Measurements from ENCODE around the gene WNT1.

GRCh38 chr12:48936379-48936979, 41.6 kb upstream of the WNT1 start:
- TF ChIP-seq CREB1 (IDR thresholded peaks at IDR 0.05; ENCODE audit: low read depth), result no peak
- no peak for TF ChIP-seq EP300 (IDR thresholded peaks at IDR 0.05; ENCODE audit: borderline replicate concordance)
- no peak for TF ChIP-seq FOXM1 (IDR thresholded peaks at IDR 0.05; ENCODE audit: borderline replicate concordance, low read depth)
- TF ChIP-seq EGR1 (IDR thresholded peaks at IDR 0.05), result no peak
- TF ChIP-seq YY1 (IDR thresholded peaks at IDR 0.05; ENCODE audit: low read depth), result no peak
- no peak for TF ChIP-seq NFIC (IDR thresholded peaks at IDR 0.05)
- TF ChIP-seq CEBPB (IDR thresholded peaks at IDR 0.05), result no peak
- TF ChIP-seq TAF1 (IDR thresholded peaks at IDR 0.05; ENCODE audit: low read depth), result no peak
- no peak for TF ChIP-seq TCF12 (IDR thresholded peaks at IDR 0.05; ENCODE audit: low read depth)
- TF ChIP-seq, protein P1, sequence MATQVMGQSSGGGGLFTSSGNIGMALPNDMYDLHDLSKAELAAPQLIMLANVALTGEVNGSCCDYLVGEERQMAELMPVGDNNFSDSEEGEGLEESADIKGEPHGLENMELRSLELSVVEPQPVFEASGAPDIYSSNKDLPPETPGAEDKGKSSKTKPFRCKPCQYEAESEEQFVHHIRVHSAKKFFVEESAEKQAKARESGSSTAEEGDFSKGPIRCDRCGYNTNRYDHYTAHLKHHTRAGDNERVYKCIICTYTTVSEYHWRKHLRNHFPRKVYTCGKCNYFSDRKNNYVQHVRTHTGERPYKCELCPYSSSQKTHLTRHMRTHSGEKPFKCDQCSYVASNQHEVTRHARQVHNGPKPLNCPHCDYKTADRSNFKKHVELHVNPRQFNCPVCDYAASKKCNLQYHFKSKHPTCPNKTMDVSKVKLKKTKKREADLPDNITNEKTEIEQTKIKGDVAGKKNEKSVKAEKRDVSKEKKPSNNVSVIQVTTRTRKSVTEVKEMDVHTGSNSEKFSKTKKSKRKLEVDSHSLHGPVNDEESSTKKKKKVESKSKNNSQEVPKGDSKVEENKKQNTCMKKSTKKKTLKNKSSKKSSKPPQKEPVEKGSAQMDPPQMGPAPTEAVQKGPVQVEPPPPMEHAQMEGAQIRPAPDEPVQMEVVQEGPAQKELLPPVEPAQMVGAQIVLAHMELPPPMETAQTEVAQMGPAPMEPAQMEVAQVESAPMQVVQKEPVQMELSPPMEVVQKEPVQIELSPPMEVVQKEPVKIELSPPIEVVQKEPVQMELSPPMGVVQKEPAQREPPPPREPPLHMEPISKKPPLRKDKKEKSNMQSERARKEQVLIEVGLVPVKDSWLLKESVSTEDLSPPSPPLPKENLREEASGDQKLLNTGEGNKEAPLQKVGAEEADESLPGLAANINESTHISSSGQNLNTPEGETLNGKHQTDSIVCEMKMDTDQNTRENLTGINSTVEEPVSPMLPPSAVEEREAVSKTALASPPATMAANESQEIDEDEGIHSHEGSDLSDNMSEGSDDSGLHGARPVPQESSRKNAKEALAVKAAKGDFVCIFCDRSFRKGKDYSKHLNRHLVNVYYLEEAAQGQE (IDR thresholded peaks at IDR 0.05; ENCODE audit: low read depth), result no peak
